Endothelial cell of umbilical vein (primary cell): ENCODE measurements around the gene EEFSEC. TPM values are rescaled to one million over a fixed set of nuclear protein-coding genes. Genes with fewer than 3 reads are reported as not detected.

Source experiments
- BruUV-seq: library from RNA; stranded (reverse); fragments of 400-500 nt; replicated peaks from 2 replicates; lab custom pipeline; 2021; lab: Mats Ljungman, UMichigan
- CTCF ChIA-PET: fragments of 300-600, 350-600 bp; sonication (Branson Sonifier 250); formaldehyde crosslinking; loops from one replicate; lab custom pipeline; 2021; ENCODE audit warnings: antibody characterized with exemption, inconsistent platforms; lab: Charles Lee
- POLR2A ChIA-PET: fragments of 300-600, 350-600 bp; sonication (Branson Sonifier 250); formaldehyde crosslinking; loops from one replicate; lab custom pipeline; 2021; ENCODE audit warnings: antibody characterized with exemption, inconsistent platforms; lab: Charles Lee
- DNase-seq: peaks from one replicate; pipeline ENCODE4 v3.0.0-alpha.2; 2011; ENCODE audit warnings: low read depth, low spot score
- FAIRE-seq: peaks from 2 replicates; lab custom pipeline; 2011; peaks lifted over from hg19 to GRCh38; lab: Jason Lieb, UNC
- H2AFZ ChIP-seq: 2 replicates; pipeline ENCODE4 v1.6.0; 2012; ENCODE audit warnings: low read depth, low read length, control low read depth, inconsistent platforms
- H3K27ac ChIP-seq: 2 replicates; pipeline ENCODE4 v1.5.1; 2011; ENCODE audit warnings: low read depth, mild to moderate bottlenecking, control low read depth, low read length, moderate library complexity; ENCODE audit not compliant: insufficient read depth
- H3K27me3 ChIP-seq, 2 experiments: 2 replicates each; pipeline versions ENCODE4 v1.6.0 to v1.6.1; 2011; ENCODE audit warnings: low read length in 2 of 2, mixed read lengths in 1 of 2; ENCODE audit not compliant: control insufficient read depth in 2 of 2, insufficient read depth in 2 of 2
- H3K36me3 ChIP-seq, 2 experiments: 2 replicates in 1 of 2; 3 replicates in 1 of 2; pipeline ENCODE4 v1.5.1; 2011; ENCODE audit warnings: low read length in 2 of 2, mild to moderate bottlenecking in 1 of 2, moderate library complexity in 1 of 2; ENCODE audit not compliant: control insufficient read depth in 2 of 2, insufficient read depth in 2 of 2; ENCODE audit errors: extremely low read depth in 1 of 2
- H3K4me1 ChIP-seq: 3 replicates; pipeline ENCODE4 v1.5.1; 2011; ENCODE audit warnings: mild to moderate bottlenecking, low read length; ENCODE audit not compliant: control insufficient read depth, insufficient read depth; ENCODE audit errors: extremely low read depth
- H3K4me2 ChIP-seq: 2 replicates; pipeline ENCODE4 v1.6.1; 2011; ENCODE audit warnings: low read length, control low read depth, mixed read lengths; ENCODE audit not compliant: insufficient read depth
- H3K4me3 ChIP-seq, 3 experiments: fragments of 200-600 bp in 1 of 3; sonication (generic), shearing (Covaris generic) in 1 of 3; replicated peaks in 1 of 3; 2 replicates each; pipeline ENCODE4 v1.5.1; 2011 to 2016; ENCODE audit warnings: control low read depth in 3 of 3, low read length in 3 of 3, mild to moderate bottlenecking in 2 of 3, inconsistent platforms in 1 of 3, low read depth in 1 of 3, moderate library complexity in 1 of 3; ENCODE audit not compliant: insufficient read depth in 1 of 3
- H3K79me2 ChIP-seq: 2 replicates; pipeline ENCODE4 v1.6.0; 2012; ENCODE audit warnings: low read length, inconsistent platforms; ENCODE audit not compliant: control insufficient read depth, insufficient read depth
- H3K9ac ChIP-seq: replicated peaks from 2 replicates; pipeline ENCODE3; 2011; ENCODE audit warnings: low read length, control low read depth; ENCODE audit not compliant: insufficient read depth; ENCODE audit errors: extremely low read depth
- H3K9me1 ChIP-seq: replicated peaks from 3 replicates; pipeline ENCODE4 v1.6.0; 2011; ENCODE audit warnings: mild to moderate bottlenecking, low read length; ENCODE audit not compliant: control insufficient read depth, insufficient read depth; ENCODE audit errors: extremely low read depth
- H3K9me3 ChIP-seq: replicated peaks from 2 replicates; pipeline ENCODE4 v1.5.1; 2012; ENCODE audit warnings: low read length, inconsistent platforms; ENCODE audit not compliant: control insufficient read depth, insufficient read depth
- H4K20me1 ChIP-seq: replicated peaks from 2 replicates; pipeline ENCODE3; 2011; ENCODE audit warnings: mild to moderate bottlenecking, low read length; ENCODE audit not compliant: control insufficient read depth, insufficient read depth; ENCODE audit errors: extremely low read depth
- CTCF ChIP-seq, 2 donors: IDR thresholded peaks; 1 replicate in 1 of 2; 2 replicates in 1 of 2; pipeline ENCODE4 v1.5.1; 2011; ENCODE audit warnings: low read length in 2 of 2, mild to moderate bottlenecking in 2 of 2, moderate library complexity in 2 of 2, control low read depth in 1 of 2, inconsistent platforms in 1 of 2, low read depth in 1 of 2; ENCODE audit not compliant: insufficient read depth in 1 of 2; ENCODE audit errors: extremely low read depth in 1 of 2
- EZH2 ChIP-seq: IDR thresholded peaks from 2 replicates; pipeline ENCODE4 v1.6.1; 2012; ENCODE audit warnings: borderline replicate concordance, low read depth, mild to moderate bottlenecking, moderate library complexity, low read length, inconsistent platforms; ENCODE audit not compliant: severe bottlenecking
- FOS ChIP-seq: IDR thresholded peaks from 2 replicates; pipeline ENCODE4 v1.6.1; 2011; ENCODE audit warnings: mild to moderate bottlenecking, low read length, moderate library complexity, borderline replicate concordance; ENCODE audit not compliant: insufficient read depth
- GATA2 ChIP-seq: IDR thresholded peaks from 2 replicates; pipeline ENCODE4 v1.7.0; 2011; ENCODE audit warnings: low read depth, mild to moderate bottlenecking, moderate library complexity, mixed read lengths, low read length; ENCODE audit not compliant: insufficient read length, insufficient read depth
- JUN ChIP-seq: IDR thresholded peaks from 2 replicates; pipeline ENCODE4 v1.6.1; 2011; ENCODE audit warnings: borderline replicate concordance, low read depth; ENCODE audit not compliant: insufficient read length, insufficient read depth
- MAX ChIP-seq: IDR thresholded peaks from 2 replicates; pipeline ENCODE4 v1.6.1; 2011; ENCODE audit not compliant: insufficient read depth, insufficient read length
- MYC ChIP-seq: IDR thresholded peaks from one replicate; pipeline ENCODE4 v1.6.1; 2011; ENCODE audit warnings: mild to moderate bottlenecking, low read depth, low read length
- POLR2A ChIP-seq: IDR thresholded peaks from 2 replicates; pipeline ENCODE4 v1.6.1; 2012; ENCODE audit warnings: low read depth, mild to moderate bottlenecking, control low read depth, low read length
- POLR2AphosphoS5 ChIP-seq: IDR thresholded peaks from 2 replicates; pipeline ENCODE4 v1.6.1; 2012; ENCODE audit warnings: low read depth, mild to moderate bottlenecking, control low read depth, low read length, moderate library complexity; ENCODE audit not compliant: insufficient read depth
- dilution Hi-C: fragments of 300-500 bp; cut with MboI; formaldehyde crosslinking; loops from one replicate; pipeline ENCODE4 v1.15.0; 2019; ENCODE audit warnings: low sequenced_read_pairs; ENCODE audit not compliant: extremely low pct_ligation_motif_present
- intact Hi-C: fragments of 100-400 bp; cut with micrococcal nuclease; formaldehyde crosslinking; loops from one replicate; pipeline ENCODE4 v1.10.0; 2022
- polyA plus RNA-seq, 4 experiments: library from polyadenylated mRNA; depleted of rRNA in 3 of 4; stranded (reverse) in 3 of 4; unstranded in 1 of 4; fragments of >200 nt; gene quantifications; 2 replicates each; pipeline versions ENCODE4 v1.2.1 to v1.2.3, GENCODE V29; 2011 to 2012; ENCODE audit warnings: missing spikeins in 1 of 4
- total RNA-seq: library from RNA; stranded (reverse); gene quantifications from 2 replicates; pipeline ENCODE4 v1.2.3, GENCODE V29; 2021

EEFSEC gene
- total and polyA plus RNA-seq, 2 donors (not counting 3 experiments of a cell fraction or from before 2014, with no cell fraction given): 13.1 to 14.5 TPM

GRCh38 chr3:128276577-128277183 lies 123.4 kb downstream of the EEFSEC start:
- Histone ChIP-seq H2AFZ (no peak overlapping the region), H3K4me2 (no peak overlapping the region), H3K9ac (no peak overlapping the region), H3K27ac (no peak overlapping the region), H3K9me3 (no peaks in the 10 kb centered on the region), H3K27me3 (no peaks in the 10 kb centered on the region), H3K4me3 (no peak overlapping the region), H3K79me2 (no peaks in the 10 kb centered on the region), H4K20me1 (no peaks in the 10 kb centered on the region), H3K36me3 (no peaks in the 10 kb centered on the region), H3K4me1 (peaks cover 22% of the 10 kb centered on the region), H3K9me1 (no peaks in the 10 kb centered on the region)
- no peak for FAIRE-seq
- dilution Hi-C loops: no loop called here
- DNase-seq: no peak
- TF ChIP-seq FOS: no peak
- no peak for TF ChIP-seq POLR2AphosphoS5
- TF ChIP-seq GATA2: no peak
- no peak for TF ChIP-seq MYC
- no peak for TF ChIP-seq CTCF (IDR thresholded peaks at IDR 0.05; ENCODE audit: extremely low read depth in 1 of 2, insufficient read depth in 1 of 2, low read depth in 1 of 2, low read length in 2 of 2)
- TF ChIP-seq POLR2A: no peak
- TF ChIP-seq MAX: no peak
- no peak for TF ChIP-seq EZH2
- no peak for TF ChIP-seq JUN
- CTCF ChIA-PET: no interaction called here
- BruUV-seq: no TSS peak
- POLR2A ChIA-PET: no interaction called here
- intact Hi-C loops: no loop called here
